HCT116 (cell line): ENCODE results near the gene FKBP14.

Source experiments
- EZH2 ChIP-seq: fragments of 200-600 bp; sonication (generic); IDR thresholded peaks from 2 replicates; pipeline ENCODE4 v1.6.1; 2017; ENCODE audit warnings: antibody characterized with exemption, mixed run types
- FOSL1 ChIP-seq: IDR thresholded peaks from 2 replicates; pipeline ENCODE4 v1.6.1; 2012; ENCODE audit warnings: low read depth
- JUND ChIP-seq: IDR thresholded peaks from 2 replicates; pipeline ENCODE4 v1.6.1; 2012
- POLR2A ChIP-seq: IDR thresholded peaks from 2 replicates; pipeline ENCODE4 v1.7.0; 2011; ENCODE audit warnings: borderline replicate concordance; ENCODE audit not compliant: insufficient read depth, insufficient read length; ENCODE audit errors: extremely low read depth
- POLR2AphosphoS5 ChIP-seq: IDR thresholded peaks from 2 replicates; pipeline ENCODE4 v1.6.1; 2011; ENCODE audit warnings: mild to moderate bottlenecking, low read depth, low read length, moderate library complexity
- RAD21 ChIP-seq: IDR thresholded peaks from 2 replicates; pipeline ENCODE4 v1.6.1; 2012; ENCODE audit warnings: low read depth, mild to moderate bottlenecking
- SIN3A ChIP-seq: IDR thresholded peaks from 2 replicates; pipeline ENCODE4 v1.6.1; 2012; ENCODE audit warnings: low read depth
- SRF ChIP-seq: IDR thresholded peaks from 2 replicates; pipeline ENCODE4 v1.6.1; 2012; ENCODE audit warnings: low read depth
- TCF7L2 ChIP-seq: IDR thresholded peaks from 2 replicates; pipeline ENCODE4 v1.7.0; 2011; ENCODE audit warnings: borderline replicate concordance, inconsistent platforms; ENCODE audit not compliant: insufficient read depth, insufficient read length; ENCODE audit errors: extremely low read depth
- YY1 ChIP-seq: IDR thresholded peaks from 2 replicates; pipeline ENCODE4 v1.6.1; 2011; ENCODE audit warnings: low read length, low read depth, moderate library complexity, mild to moderate bottlenecking; ENCODE audit not compliant: insufficient replicate concordance; ENCODE audit errors: extremely low read depth
- TF ChIP-seq, protein P1 (sequence below), 3 experiments: fragments of 200-600 bp in 1 of 3; sonication (generic) in 1 of 3; IDR thresholded peaks in 2 of 3; conservative IDR thresholded peaks in 1 of 3; 2 replicates each; pipeline ENCODE4 v1.5.1; 2012 to 2017; ENCODE audit warnings: low read depth in 2 of 3, low read length in 2 of 3, antibody characterized with exemption in 1 of 3, borderline replicate concordance in 1 of 3, control low read depth in 1 of 3, mild to moderate bottlenecking in 1 of 3, mixed read lengths in 1 of 3, mixed run types in 1 of 3, moderate library complexity in 1 of 3; ENCODE audit not compliant: insufficient read depth in 1 of 3
- TF ChIP-seq, protein P2 (sequence below): IDR thresholded peaks from 2 replicates; pipeline ENCODE4 v1.6.1; 2012; ENCODE audit warnings: low read depth
- TF ChIP-seq, protein P3 (sequence below): IDR thresholded peaks from 2 replicates; pipeline ENCODE4 v1.6.1; 2012
- TF ChIP-seq, protein P4 (sequence below): IDR thresholded peaks from 2 replicates; pipeline ENCODE4 v1.6.1; 2012

DNA sequence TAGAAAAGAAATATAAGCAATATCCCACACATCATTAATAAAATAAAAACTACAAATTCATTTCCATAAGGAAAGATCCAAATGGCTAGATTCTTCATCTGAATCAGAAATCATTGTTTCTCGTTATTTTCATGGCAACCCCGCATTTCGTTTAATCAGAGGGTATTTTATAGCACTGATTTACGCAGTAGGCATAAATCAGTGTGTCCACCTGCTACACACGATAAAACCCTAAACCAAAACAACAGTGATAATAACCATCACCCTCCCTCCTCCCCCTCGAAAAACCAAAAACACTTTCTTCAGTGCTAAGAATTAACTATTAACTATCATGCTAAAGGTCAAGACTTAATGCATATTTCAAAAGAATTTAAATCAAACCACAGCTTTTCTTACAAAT, 16.5 kb downstream of the FKBP14 start:
- TF ChIP-seq, protein P1, sequence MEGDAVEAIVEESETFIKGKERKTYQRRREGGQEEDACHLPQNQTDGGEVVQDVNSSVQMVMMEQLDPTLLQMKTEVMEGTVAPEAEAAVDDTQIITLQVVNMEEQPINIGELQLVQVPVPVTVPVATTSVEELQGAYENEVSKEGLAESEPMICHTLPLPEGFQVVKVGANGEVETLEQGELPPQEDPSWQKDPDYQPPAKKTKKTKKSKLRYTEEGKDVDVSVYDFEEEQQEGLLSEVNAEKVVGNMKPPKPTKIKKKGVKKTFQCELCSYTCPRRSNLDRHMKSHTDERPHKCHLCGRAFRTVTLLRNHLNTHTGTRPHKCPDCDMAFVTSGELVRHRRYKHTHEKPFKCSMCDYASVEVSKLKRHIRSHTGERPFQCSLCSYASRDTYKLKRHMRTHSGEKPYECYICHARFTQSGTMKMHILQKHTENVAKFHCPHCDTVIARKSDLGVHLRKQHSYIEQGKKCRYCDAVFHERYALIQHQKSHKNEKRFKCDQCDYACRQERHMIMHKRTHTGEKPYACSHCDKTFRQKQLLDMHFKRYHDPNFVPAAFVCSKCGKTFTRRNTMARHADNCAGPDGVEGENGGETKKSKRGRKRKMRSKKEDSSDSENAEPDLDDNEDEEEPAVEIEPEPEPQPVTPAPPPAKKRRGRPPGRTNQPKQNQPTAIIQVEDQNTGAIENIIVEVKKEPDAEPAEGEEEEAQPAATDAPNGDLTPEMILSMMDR (IDR thresholded peaks at IDR 0.05 in 2 of 3, conservative IDR thresholded peaks at IDR 0.05 in 1 of 3; ENCODE audit: borderline replicate concordance in 1 of 3, insufficient read depth in 1 of 3, low read depth in 2 of 3, low read length in 2 of 3): no peak
- TF ChIP-seq EZH2: no peak
- no peak for TF ChIP-seq SRF
- TF ChIP-seq, protein P2, sequence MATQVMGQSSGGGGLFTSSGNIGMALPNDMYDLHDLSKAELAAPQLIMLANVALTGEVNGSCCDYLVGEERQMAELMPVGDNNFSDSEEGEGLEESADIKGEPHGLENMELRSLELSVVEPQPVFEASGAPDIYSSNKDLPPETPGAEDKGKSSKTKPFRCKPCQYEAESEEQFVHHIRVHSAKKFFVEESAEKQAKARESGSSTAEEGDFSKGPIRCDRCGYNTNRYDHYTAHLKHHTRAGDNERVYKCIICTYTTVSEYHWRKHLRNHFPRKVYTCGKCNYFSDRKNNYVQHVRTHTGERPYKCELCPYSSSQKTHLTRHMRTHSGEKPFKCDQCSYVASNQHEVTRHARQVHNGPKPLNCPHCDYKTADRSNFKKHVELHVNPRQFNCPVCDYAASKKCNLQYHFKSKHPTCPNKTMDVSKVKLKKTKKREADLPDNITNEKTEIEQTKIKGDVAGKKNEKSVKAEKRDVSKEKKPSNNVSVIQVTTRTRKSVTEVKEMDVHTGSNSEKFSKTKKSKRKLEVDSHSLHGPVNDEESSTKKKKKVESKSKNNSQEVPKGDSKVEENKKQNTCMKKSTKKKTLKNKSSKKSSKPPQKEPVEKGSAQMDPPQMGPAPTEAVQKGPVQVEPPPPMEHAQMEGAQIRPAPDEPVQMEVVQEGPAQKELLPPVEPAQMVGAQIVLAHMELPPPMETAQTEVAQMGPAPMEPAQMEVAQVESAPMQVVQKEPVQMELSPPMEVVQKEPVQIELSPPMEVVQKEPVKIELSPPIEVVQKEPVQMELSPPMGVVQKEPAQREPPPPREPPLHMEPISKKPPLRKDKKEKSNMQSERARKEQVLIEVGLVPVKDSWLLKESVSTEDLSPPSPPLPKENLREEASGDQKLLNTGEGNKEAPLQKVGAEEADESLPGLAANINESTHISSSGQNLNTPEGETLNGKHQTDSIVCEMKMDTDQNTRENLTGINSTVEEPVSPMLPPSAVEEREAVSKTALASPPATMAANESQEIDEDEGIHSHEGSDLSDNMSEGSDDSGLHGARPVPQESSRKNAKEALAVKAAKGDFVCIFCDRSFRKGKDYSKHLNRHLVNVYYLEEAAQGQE: no peak
- TF ChIP-seq POLR2A: no peak
- TF ChIP-seq POLR2AphosphoS5: no peak
- TF ChIP-seq RAD21: no peak
- no peak for TF ChIP-seq YY1
- TF ChIP-seq, protein P3, sequence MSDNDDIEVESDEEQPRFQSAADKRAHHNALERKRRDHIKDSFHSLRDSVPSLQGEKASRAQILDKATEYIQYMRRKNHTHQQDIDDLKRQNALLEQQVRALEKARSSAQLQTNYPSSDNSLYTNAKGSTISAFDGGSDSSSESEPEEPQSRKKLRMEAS: no peak
- TF ChIP-seq, protein P4, sequence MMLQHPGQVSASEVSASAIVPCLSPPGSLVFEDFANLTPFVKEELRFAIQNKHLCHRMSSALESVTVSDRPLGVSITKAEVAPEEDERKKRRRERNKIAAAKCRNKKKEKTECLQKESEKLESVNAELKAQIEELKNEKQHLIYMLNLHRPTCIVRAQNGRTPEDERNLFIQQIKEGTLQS: no peak
- TF ChIP-seq TCF7L2: no peak
- no peak for TF ChIP-seq FOSL1
- no peak for TF ChIP-seq JUND
- no peak for TF ChIP-seq SIN3A
